Measurements from ENCODE around the gene TNPO3. TPM values are rescaled to one million over a fixed set of nuclear protein-coding genes. Genes with fewer than 3 reads are reported as not detected.
"Not testable (repeated sequence)": the region's sequence is repeated elsewhere in the genome, so short reads cannot be mapped to it uniquely, and the experiment has no call there.

TNPO3 gene
- total RNA-seq, 2 experiments from 2014 or later: 44.3 to 48.1 TPM

- CTCF ChIA-PET: no interaction called here
- Mint-ChIP-seq H3K36me3 (ENCODE audit: low read depth) (no peaks in the 10 kb centered on the region), H3K9me3 (no peaks in the 10 kb centered on the region), H3K27me3 (peaks cover 63% of the 10 kb centered on the region), H3K27ac (no peak overlapping the region), H3K4me3 (no peak overlapping the region), H3K4me1 (peaks cover 3% of the 10 kb centered on the region)
- DNase-seq: no peak
- POLR2A ChIA-PET: no interaction called here
Measured at GRCh38 chr7:128915841-128916642, 138.9 kb downstream of the TNPO3 start.

DNA sequence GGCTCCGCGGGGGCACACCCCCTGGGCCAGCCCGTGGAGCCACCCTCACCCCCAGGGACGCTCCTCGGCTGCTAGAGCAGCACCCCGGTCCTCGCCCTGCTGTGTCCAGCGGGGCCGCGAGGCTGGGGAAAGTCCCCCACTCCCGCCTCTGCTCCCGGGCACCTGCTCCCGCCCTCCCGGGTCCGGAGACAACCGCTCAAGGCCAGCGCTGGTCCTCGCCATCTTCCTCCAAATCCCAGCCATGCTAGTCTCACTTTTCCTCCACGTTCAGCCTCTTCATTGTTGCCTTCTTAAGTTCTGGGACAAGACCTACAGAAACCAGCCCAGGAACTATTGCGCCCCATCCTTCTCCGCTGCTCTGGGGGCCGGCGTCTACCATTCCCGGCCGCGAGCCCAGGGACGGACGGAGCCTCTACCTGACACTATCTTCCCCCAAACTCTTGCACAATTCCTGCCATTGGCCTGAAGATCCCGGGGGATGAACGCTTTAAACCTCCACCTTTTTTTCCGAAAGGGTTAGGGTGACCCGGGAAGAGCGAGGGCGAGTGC is 139.6 kb downstream of the TNPO3 start:
- Mint-ChIP-seq H3K27ac (no peak overlapping the region), H3K9me3 (no peaks in the 10 kb centered on the region), H3K36me3 (ENCODE audit: low read depth) (no peaks in the 10 kb centered on the region), H3K27me3 (peaks cover 62% of the 10 kb centered on the region), H3K4me3 (no peak overlapping the region), H3K4me1 (peaks cover 3% of the 10 kb centered on the region)
- no peak for DNase-seq
- ChIA-PET CTCF (no interaction called here), POLR2A (no interaction called here)

GRCh38 chr7:128914566-128915151 is 140.3 kb downstream of the TNPO3 start:
- Mint-ChIP-seq H3K27me3 (peaks cover 61% of the 10 kb centered on the region), H3K9me3 (no peaks in the 10 kb centered on the region), H3K27ac (no peak overlapping the region), H3K4me3 (no peak overlapping the region), H3K4me1 (peaks cover 3% of the 10 kb centered on the region), H3K36me3 (ENCODE audit: low read depth) (no peaks in the 10 kb centered on the region)
- POLR2A ChIA-PET: no interaction called here
- DNase-seq: no peak
- CTCF ChIA-PET: no interaction called here

DNA sequence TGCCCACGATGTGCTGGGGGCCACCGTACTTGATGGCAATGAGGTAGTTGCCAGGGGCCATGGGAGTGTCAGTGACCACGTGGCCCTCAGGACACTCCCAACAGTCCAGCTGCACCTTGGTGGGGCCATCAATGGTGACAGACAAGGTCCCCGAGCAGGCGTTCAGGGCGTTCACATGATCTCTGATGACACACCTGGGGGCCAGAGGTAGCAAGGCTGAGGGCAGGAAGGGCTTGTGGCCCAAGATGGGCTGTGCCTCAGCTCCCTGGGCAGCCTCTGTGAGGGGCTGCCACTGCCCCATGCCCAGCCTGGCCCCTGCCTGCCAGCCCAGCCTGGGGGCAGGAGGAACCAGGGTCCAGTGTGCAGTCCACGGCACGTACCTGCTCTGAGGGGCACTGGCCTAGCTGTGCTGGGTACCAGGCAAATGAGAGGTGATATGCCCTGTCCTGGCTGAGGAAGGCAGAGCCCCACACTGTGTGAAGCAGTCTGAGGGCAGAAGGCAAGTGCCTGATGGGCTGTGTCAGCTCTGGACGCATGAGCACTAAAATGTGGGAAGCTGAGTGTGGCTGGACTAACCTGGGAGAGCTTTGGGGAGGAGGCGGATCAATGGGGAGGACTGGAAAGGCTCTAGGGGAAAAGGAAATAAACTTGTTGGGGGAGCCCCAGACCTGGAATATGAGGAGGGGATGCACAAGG is 140.9 kb downstream of the TNPO3 start:
- H3K9me3 Mint-ChIP-seq: no peaks in the 10 kb centered on the region
- peaks cover 61% of the 10 kb centered on the region for H3K27me3 Mint-ChIP-seq
- CTCF ChIA-PET: interaction anchor here (0.5 kb wide), 1 partner anchor 110 kb away, joined by 3 read pairs; no protein-coding TSS in a partner anchor
- H3K36me3 Mint-ChIP-seq (ENCODE audit: low read depth): no peaks in the 10 kb centered on the region
- peaks cover 3% of the 10 kb centered on the region for H3K4me1 Mint-ChIP-seq
- DNase-seq: no peak
- POLR2A ChIA-PET: no interaction called here
- H3K4me3 Mint-ChIP-seq: no peak overlapping the region
- no peak overlapping the region for H3K27ac Mint-ChIP-seq

DNA sequence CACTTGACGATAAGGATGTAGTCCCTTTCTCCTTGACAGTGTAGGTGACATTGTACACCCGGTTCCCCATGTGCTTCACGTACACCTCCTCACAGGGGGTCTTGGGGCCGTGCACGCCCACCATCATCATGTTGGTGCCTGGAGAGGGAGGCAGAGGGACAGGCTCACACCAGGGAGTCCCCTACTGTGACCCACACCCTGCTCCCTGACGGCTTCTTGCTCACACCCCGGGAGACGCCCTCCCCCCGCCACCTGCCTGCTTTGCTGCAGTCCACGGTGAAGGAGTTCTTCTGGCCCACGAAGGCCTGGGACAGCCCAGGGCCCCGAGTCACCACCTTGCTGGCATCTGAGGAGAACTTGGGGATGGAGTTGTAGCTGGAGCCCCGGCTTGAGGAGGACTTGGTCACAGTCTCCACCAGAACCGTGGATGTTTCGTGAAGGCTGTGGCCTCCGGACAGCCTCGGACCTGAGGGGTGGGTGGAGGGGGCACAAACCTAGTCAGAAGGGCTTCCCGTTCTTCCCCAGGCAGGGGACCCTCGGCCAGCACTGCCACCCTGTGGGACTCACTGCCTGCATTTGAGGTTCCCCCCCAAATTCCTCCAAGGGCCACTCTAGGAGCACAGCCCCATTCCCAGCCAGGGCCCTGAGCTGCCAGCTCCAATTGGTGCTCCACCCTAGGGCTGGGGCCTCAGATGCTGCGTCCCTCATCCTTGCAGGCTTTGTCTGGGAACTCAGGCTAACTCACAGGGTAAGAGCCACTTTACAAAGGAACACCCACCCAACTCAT is 142.0 kb downstream of the TNPO3 start:
- H3K27me3 Mint-ChIP-seq: peaks cover 55% of the 10 kb centered on the region
- POLR2A ChIA-PET; DNase-seq; H3K36me3 Mint-ChIP-seq (ENCODE audit: low read depth); CTCF ChIA-PET; H3K4me1 Mint-ChIP-seq; H3K4me3 Mint-ChIP-seq; H3K27ac Mint-ChIP-seq; H3K9me3 Mint-ChIP-seq: not testable (repeated sequence)

DNA sequence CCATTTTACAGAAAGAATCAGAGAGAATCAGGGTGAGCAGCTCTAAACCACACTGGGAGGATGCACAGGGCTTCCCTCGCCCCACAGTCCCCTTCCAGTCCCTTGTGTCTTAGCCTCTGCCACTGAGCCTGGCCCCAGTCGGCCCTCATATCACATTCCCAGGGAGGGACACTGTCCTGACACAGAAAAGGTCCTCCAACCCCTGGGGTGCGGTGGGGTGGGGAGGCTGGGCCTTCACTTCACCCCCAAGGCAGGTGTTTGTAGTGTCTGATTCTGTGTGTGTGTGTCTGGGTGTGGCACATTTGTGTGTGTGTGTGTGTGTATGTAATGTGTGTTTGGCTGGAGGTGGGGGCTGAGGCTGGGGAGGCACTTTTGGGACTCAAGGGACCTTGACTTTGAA is 142.6 kb downstream of the TNPO3 start:
- peaks cover 50% of the 10 kb centered on the region for H3K27me3 Mint-ChIP-seq
- peaks cover 3% of the 10 kb centered on the region for H3K4me1 Mint-ChIP-seq
- ChIA-PET CTCF (interaction anchor here (1.2 to 1.4 kb wide), 3 partner anchors 9 to 179 kb away, joined by 3 to 4 read pairs (median 4); no protein-coding TSS in a partner anchor), POLR2A (no interaction called here)
- H3K9me3 Mint-ChIP-seq: no peaks in the 10 kb centered on the region
- no peak overlapping the region for H3K27ac Mint-ChIP-seq
- no peak overlapping the region for H3K4me3 Mint-ChIP-seq
- no peak for DNase-seq
- no peaks in the 10 kb centered on the region for H3K36me3 Mint-ChIP-seq (ENCODE audit: low read depth)

- no peak for DNase-seq
- Mint-ChIP-seq H3K9me3 (no peaks in the 10 kb centered on the region), H3K27ac (no peak overlapping the region), H3K36me3 (ENCODE audit: low read depth) (no peaks in the 10 kb centered on the region), H3K27me3 (peaks cover 42% of the 10 kb centered on the region), H3K4me3 (no peak overlapping the region), H3K4me1 (peaks cover 3% of the 10 kb centered on the region)
- POLR2A ChIA-PET: no interaction called here
- CTCF ChIA-PET: interaction anchor here (0.9 to 1.4 kb wide), 5 partner anchors 9 to 180 kb away, joined by 3 to 4 read pairs (median 3); no protein-coding TSS in a partner anchor
Measured at GRCh38 chr7:128911423-128912031, 143.4 kb downstream of the TNPO3 start.

DNA sequence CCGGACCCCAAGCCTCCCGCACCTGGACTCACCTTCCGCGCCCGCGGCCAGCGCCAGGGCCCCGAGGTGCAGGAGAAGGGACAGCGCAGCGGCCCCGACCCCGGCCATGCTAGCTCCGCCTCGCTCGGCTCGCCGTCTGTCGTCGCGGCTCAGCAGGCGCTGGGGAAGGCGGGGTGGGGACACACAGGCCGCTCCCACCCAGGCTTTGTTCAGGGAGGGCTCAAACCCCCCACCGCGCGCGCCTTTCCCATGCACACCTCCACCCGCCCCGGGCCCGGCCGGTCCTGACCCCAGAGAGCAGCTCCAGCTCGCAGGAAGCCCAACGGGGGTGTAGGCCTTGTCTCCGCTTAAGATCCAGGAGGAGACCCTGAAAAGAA is 144.4 kb downstream of the TNPO3 start, which contains the start of gene KCP:
Gene KCP (minus strand): TSS at position 141 of the 377 bp plus-strand sequence. CDS start 33 bp downstream, at position 108.
- POLR2A ChIA-PET: no interaction called here
- Mint-ChIP-seq H3K36me3 (ENCODE audit: low read depth) (no peaks in the 10 kb centered on the region), H3K27me3 (peaks cover 45% of the 10 kb centered on the region), H3K9me3 (no peaks in the 10 kb centered on the region), H3K4me1 (peaks cover 3% of the 10 kb centered on the region), H3K4me3 (no peak within 1 kb of the TSS), H3K27ac (no peak within 1 kb of the TSS)
- DNase-seq: no peak
- CTCF ChIA-PET: no interaction called here

DNA sequence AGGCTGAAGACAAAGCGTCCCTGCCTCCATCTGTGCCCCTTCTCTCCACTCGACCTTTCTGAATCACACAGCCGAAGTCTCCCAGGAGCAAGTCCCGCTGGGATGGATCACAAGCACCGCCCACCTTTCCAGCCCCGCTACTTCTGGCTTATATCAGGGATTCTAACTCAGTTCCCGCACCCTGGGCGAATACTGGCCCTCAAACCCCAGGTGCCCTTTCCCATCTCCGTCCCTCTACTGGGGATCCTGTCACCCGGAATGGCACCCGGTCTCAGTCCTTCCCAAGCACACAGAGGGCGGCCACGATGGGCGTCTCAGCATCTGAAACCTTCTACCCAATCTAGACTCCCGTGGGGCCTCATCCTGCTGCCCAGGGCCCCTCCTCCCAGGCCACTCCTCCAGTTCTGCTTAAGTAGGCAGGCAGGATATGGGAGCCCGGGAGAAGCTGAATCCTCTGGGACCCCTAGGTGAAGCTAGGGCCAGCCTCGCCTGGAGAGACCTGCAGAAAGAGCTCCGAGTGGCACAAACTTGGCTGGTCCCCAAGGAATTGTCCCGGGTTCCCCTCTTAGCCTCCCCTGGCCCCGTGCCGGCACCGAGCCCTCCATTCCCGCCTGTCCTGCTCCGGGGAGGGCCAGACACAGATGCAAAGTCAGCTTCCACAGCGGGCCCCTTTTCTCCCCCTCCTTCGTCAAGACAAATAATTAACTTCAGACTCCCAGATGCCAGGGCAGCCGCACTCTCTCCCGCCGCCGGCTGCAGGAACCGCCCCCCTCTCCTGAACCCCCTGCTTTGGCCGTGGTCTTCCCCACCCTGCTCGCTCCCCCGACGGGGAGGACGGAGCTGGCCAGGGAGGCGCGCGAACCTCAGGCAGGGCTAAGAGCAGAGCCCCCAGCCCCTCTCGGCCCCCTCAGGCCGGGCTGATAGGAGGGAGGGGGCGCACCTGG is 145.0 kb downstream of the TNPO3 start:
- POLR2A ChIA-PET: no interaction called here
- Mint-ChIP-seq H3K4me3 (no peak overlapping the region), H3K27me3 (peaks cover 41% of the 10 kb centered on the region), H3K27ac (no peak overlapping the region), H3K36me3 (ENCODE audit: low read depth) (no peaks in the 10 kb centered on the region), H3K9me3 (no peaks in the 10 kb centered on the region), H3K4me1 (no peaks in the 10 kb centered on the region)
- no peak for DNase-seq
- CTCF ChIA-PET: no interaction called here

- no peak for DNase-seq
- ChIA-PET POLR2A (no interaction called here), CTCF (interaction anchor here (1.0 to 2.8 kb wide), 2 partner anchors 12 to 182 kb away, joined by 3 to 9 read pairs; no protein-coding TSS in a partner anchor)
- no peaks in the 10 kb centered on the region for H3K36me3 Mint-ChIP-seq (ENCODE audit: low read depth)
- no peaks in the 10 kb centered on the region for H3K4me1 Mint-ChIP-seq
- no peaks in the 10 kb centered on the region for H3K9me3 Mint-ChIP-seq
- H3K27me3 Mint-ChIP-seq: peaks cover 35% of the 10 kb centered on the region
- no peak overlapping the region for H3K27ac Mint-ChIP-seq
- no peak overlapping the region for H3K4me3 Mint-ChIP-seq
Measured at GRCh38 chr7:128908750-128909624, 145.9 kb downstream of the TNPO3 start.
